Measurements from ENCODE around the gene RBM39.
"Not testable (repeated sequence)": the region's sequence is repeated elsewhere in the genome, so short reads cannot be mapped to it uniquely, and the experiment has no call there.

The RBM39 gene

GRCh38 chr20:35729836-35730582, 12.1 kb downstream of the RBM39 start:
- no peak for TF ChIP-seq CTCF (IDR thresholded peaks at IDR 0.05; ENCODE audit: insufficient read depth, low read length, poor library complexity, severe bottlenecking)
- Histone ChIP-seq H3K4me3 (replicated peaks; ENCODE audit: low read depth, low read length) (no peak overlapping the region), H3K27me3 (replicated peaks; ENCODE audit: control insufficient read depth, insufficient read depth, low read length) (no peaks in the 10 kb centered on the region), H3K36me3 (ENCODE audit: control insufficient read depth, insufficient read depth, low read length) (peaks cover 32% of the 10 kb centered on the region)
- no peak for DNase-seq (ENCODE audit: extremely low read depth, insufficient read length)

GRCh38 chr20:35729283-35729807, 12.7 kb downstream of the RBM39 start:
- Histone ChIP-seq H3K27me3 (replicated peaks; ENCODE audit: control insufficient read depth, insufficient read depth, low read length) (no peaks in the 10 kb centered on the region), H3K36me3 (ENCODE audit: control insufficient read depth, insufficient read depth, low read length) (peaks cover 33% of the 10 kb centered on the region), H3K4me3 (replicated peaks; ENCODE audit: low read depth, low read length) (no peak overlapping the region)
- no peak for DNase-seq (ENCODE audit: extremely low read depth, insufficient read length)
- TF ChIP-seq CTCF (IDR thresholded peaks at IDR 0.05; ENCODE audit: insufficient read depth, low read length, poor library complexity, severe bottlenecking): no peak

- Histone ChIP-seq H3K36me3 (ENCODE audit: control insufficient read depth, insufficient read depth, low read length) (peaks cover 40% of the 10 kb centered on the region), H3K27me3 (replicated peaks; ENCODE audit: control insufficient read depth, insufficient read depth, low read length) (no peaks in the 10 kb centered on the region), H3K4me3 (replicated peaks; ENCODE audit: low read depth, low read length) (no peak overlapping the region)
- no peak for TF ChIP-seq CTCF (IDR thresholded peaks at IDR 0.05; ENCODE audit: insufficient read depth, low read length, poor library complexity, severe bottlenecking)
- DNase-seq (ENCODE audit: extremely low read depth, insufficient read length): no peak
These were observed 15.0 kb downstream of the RBM39 start for GRCh38 chr20:35726842-35727711.

GRCh38 chr20:35724321-35725230, 17.5 kb downstream of the RBM39 start:
- H3K36me3 ChIP-seq (ENCODE audit: control insufficient read depth, insufficient read depth, low read length): peaks cover 51% of the 10 kb centered on the region
- H3K4me3 ChIP-seq (replicated peaks; ENCODE audit: low read depth, low read length): no peak overlapping the region
- no peaks in the 10 kb centered on the region for H3K27me3 ChIP-seq (replicated peaks; ENCODE audit: control insufficient read depth, insufficient read depth, low read length)
- TF ChIP-seq CTCF (IDR thresholded peaks at IDR 0.05; ENCODE audit: insufficient read depth, low read length, poor library complexity, severe bottlenecking): no peak
- no peak for DNase-seq (ENCODE audit: extremely low read depth, insufficient read length)

GRCh38 chr20:35723652-35724320, 18.3 kb downstream of the RBM39 start:
- H3K27me3 ChIP-seq (replicated peaks; ENCODE audit: control insufficient read depth, insufficient read depth, low read length): not testable (repeated sequence)
- H3K36me3 ChIP-seq (ENCODE audit: control insufficient read depth, insufficient read depth, low read length): peaks cover 49% of the 10 kb centered on the region

GRCh38 chr20:35723275-35723639, 18.8 kb downstream of the RBM39 start:
- not testable (repeated sequence) for DNase-seq (ENCODE audit: extremely low read depth, insufficient read length); H3K27me3 ChIP-seq (replicated peaks; ENCODE audit: control insufficient read depth, insufficient read depth, low read length); H3K4me3 ChIP-seq (replicated peaks; ENCODE audit: low read depth, low read length)
- H3K36me3 ChIP-seq (ENCODE audit: control insufficient read depth, insufficient read depth, low read length): peaks cover 47% of the 10 kb centered on the region

More at GRCh38 chr20:35723652-35724320, 18.3 kb downstream of the RBM39 start:
- DNase-seq (ENCODE audit: extremely low read depth, insufficient read length); H3K4me3 ChIP-seq (replicated peaks; ENCODE audit: low read depth, low read length): not testable (repeated sequence)
